H54 (cell line): ENCODE measurements around the gene TXNL4B.
A peak's percentile ranks its signal among the peaks of the same experiment; 100 is the strongest.
"Not testable (repeated sequence)": the region's sequence is repeated elsewhere in the genome, so short reads cannot be mapped to it uniquely, and the experiment has no call there.

Source experiments
- DNase-seq: peaks from one replicate; pipeline ENCODE4 v3.0.0; 2011; ENCODE audit warnings: low spot score, mixed read lengths; ENCODE audit not compliant: insufficient read length
- FAIRE-seq: peaks from 3 replicates; lab custom pipeline; 2011; peaks lifted over from hg19 to GRCh38; lab: Jason Lieb, UNC
- POLR2A ChIP-seq: IDR thresholded peaks from 2 replicates; pipeline ENCODE4 v1.6.1; 2011; ENCODE audit warnings: low read depth, mild to moderate bottlenecking, low read length

The TXNL4B gene

GRCh38 chr16:72073560-72074230 lies 19.7 kb downstream of the TXNL4B start:
- DNase-seq, result no peak
- TF ChIP-seq POLR2A, result no peak
- FAIRE-seq, result no peak

DNA sequence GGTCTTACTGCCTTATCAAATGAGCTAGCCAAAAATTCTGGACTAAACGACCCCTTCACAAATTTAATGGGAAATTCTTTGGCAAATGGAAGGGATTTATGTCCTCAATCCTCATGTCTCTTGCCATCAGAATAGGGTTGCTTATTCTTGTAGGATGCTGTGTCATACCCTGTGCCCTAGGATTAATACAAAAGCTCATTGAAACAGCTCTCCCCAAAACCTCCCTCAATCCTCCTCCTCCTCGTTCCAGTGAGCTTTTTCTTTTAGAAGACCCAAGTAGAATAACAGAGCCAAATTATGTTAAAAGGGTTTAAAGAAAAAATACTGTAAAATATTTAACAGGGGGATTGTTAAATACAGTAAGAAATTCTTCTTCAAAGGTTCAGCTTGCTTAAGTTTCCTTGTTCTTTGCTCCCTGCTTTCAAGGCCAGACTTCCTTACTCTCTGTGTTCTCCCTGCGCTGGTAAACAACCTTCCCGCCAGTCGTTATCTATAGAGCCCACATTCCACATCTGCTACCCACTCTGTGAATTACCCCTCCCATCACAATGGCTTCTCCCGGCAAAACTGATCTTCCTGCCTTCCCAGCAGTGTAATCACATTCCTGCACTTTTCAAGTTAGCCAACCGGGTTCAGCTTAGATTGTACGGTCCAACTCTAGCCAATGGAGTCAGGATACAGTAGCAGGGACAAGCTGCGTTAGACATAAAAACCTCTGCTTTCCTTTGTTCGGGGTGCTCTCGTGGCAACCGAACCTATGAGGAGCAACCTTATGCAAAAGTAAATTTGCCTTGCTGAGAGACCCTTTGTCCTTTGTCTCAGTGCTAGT lies 20.7 kb downstream of the TXNL4B start:
- no peak for FAIRE-seq
- DNase-seq, result no peak
- TF ChIP-seq POLR2A, result no peak

DNA sequence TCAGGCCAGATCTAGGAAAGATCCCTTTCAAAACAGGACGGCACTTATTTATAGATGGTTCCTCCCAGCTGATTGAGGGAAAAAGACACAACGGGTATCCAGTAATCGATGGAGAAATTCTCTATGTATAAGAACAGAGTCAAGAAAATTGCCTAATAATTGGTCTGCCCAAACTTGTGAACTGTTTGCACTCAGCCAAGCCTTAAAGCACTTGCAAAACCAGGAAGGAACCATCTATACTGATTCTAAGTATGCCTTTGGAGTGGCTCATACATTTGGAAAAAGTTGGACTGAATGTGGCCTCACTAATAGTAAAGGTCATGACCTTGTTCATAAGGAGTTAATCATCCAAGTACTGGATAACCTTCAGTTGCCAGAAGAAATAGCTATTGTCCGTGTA lies 24.5 kb downstream of the TXNL4B start:
- TF ChIP-seq POLR2A, result no peak
- DNase-seq, result no peak
- no peak for FAIRE-seq

- TF ChIP-seq POLR2A, result no peak
- peak; percentile 27 for FAIRE-seq
- peak; percentile 35 for DNase-seq
Measured at GRCh38 chr16:72066747-72067146, 26.7 kb downstream of the TXNL4B start.

DNA sequence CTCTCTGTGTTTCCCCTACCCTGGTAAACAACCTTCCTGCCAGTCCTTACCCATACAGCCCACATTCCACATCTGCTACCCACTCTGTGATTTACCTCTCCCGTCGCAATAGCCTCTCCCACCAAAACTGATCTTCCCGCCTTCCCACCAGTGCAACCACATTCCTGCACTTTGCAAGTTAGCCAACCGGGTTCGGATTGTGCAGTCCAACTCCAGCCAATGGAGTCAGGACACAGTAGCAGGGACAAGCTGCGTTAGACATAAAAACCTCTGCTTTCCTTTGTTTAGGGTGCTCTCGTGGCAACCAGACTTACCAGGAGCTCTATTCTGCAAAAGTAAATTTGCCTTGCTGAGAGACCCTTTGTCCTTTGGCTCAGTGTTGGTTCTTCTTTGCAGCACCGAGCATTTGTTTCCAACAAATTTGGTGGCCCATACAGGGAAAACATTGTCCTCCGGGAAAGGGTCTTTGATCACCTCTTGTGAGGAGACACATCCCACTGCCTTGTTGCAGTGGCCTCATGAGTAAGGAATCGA lies 29.0 kb downstream of the TXNL4B start:
- no peak for TF ChIP-seq POLR2A
- FAIRE-seq (no peak), DNase-seq (no peak)

GRCh38 chr16:72061564-72061963 lies 31.9 kb downstream of the TXNL4B start:
- FAIRE-seq, result no peak

DNA sequence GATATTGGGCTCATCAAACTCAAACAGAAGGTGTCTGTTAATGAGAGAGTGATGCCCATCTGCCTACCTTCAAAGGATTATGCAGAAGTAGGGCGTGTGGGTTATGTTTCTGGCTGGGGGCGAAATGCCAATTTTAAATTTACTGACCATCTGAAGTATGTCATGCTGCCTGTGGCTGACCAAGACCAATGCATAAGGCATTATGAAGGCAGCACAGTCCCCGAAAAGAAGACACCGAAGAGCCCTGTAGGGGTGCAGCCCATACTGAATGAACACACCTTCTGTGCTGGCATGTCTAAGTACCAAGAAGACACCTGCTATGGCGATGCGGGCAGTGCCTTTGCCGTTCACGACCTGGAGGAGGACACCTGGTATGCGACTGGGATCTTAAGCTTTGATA lies 33.0 kb downstream of the TXNL4B start:
- DNase-seq (no peak), FAIRE-seq (no peak)
- TF ChIP-seq POLR2A, result no peak

More at GRCh38 chr16:72061564-72061963, 31.9 kb downstream of the TXNL4B start:
- no peak for DNase-seq
- no peak for TF ChIP-seq POLR2A

DNA sequence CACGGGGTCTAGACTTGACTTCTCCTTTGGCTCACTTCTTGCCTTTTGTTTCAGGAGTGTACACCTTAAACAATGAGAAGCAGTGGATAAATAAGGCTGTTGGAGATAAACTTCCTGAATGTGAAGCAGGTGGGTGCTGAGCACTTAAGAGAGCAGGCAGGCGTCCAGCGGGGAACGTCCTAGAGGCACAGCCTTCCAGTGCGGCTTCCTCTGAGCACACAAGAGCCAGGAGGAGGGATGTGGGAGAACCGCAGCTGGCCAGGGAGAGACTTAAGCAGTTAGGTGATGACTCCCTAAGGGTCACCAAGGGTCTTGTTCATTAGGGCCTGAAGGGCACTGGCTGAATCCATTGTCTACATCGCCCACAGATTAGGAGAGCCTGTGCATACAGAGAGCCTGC lies 34.4 kb downstream of the TXNL4B start:
- DNase-seq, FAIRE-seq: not testable (repeated sequence)

DNA sequence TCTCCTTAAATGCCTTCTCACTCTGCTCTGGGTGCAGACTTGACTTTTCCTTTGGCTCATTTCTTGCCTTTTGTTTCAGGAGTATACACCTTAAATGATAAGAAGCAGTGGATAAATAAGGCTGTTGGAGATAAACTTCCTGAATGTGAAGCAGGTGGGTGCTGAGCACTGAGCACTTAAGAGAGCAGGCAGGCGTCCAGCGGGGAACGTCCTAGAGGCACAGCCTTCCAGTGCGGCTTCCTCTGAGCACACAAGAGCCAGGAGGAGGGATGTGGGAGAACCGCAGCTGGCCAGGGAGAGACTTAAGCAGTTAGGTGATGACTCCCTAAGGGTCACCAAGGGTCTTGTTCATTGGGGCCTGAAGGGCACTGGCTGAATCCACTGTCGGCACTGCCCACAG lies 36.1 kb downstream of the TXNL4B start:
- FAIRE-seq, result not testable (repeated sequence)

DNA sequence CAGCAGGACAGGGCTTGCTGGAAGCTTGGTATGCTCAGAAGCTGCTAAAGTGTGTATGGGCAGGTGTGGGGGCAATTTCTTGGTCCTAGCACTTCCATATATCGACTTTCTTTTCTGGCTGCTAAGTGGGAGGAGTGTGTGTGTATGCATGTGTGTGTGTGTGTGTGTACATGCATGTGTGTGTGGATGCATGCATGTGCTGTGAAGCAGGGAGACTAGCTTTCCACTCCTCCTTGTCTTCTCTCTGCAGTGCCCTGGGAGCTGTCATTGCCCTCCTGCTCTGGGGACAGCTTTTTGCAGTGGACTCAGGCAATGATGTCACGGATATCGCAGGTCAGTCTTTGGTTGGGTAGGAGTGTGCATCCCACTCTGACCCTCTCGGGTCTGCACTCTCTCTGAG lies 37.5 kb downstream of the TXNL4B start:
- DNase-seq (no peak), FAIRE-seq (no peak)

More for the DNA sequence above, 36.1 kb downstream of the TXNL4B start:
- DNase-seq, result not testable (repeated sequence)

GRCh38 chr16:72054254-72054847 lies 39.1 kb downstream of the TXNL4B start, which contains the start of gene HP:
HP (plus strand) TSS chr16:72054505; CDS start chr16:72054653, 148 bp downstream.
- not testable (repeated sequence) for DNase-seq, FAIRE-seq

More for the DNA sequence above, 37.5 kb downstream of the TXNL4B start:
- no peak for TF ChIP-seq POLR2A

- no peak for TF ChIP-seq POLR2A
- FAIRE-seq (no peak), DNase-seq (no peak)
Measured at GRCh38 chr16:72051818-72052217, 41.6 kb downstream of the TXNL4B start.

- no peak for TF ChIP-seq POLR2A
- FAIRE-seq, result no peak
Measured at GRCh38 chr16:72050769-72051464, 42.5 kb downstream of the TXNL4B start.

More at GRCh38 chr16:72050769-72051464, 42.5 kb downstream of the TXNL4B start:
- DNase-seq, result no peak
